Colon (tissue), 2 donors: ENCODE data around the gene FAM20A.

Experiments
- FAIRE-seq: peaks from 2 replicates; lab custom pipeline; 2012; peaks lifted over from hg19 to GRCh38; lab: Jason Lieb, UNC
- donor health status: control.
- donor health status: control.

Gene FAM20A

GRCh38 chr17:68600931-68601564 is at the start of gene FAM20A:
Gene FAM20A (minus strand): TSS chr17:68601367. CDS start chr17:68600666, 701 bp downstream.
- FAIRE-seq, result no peak

- no peak for FAIRE-seq
Observed at GRCh38 chr17:68649324-68649723, 48.2 kb upstream of the FAM20A start.

GRCh38 chr17:68646626-68647526 is 45.7 kb upstream of the FAM20A start:
- no peak for FAIRE-seq

GRCh38 chr17:68642118-68642412 is 40.9 kb upstream of the FAM20A start:
- FAIRE-seq, result no peak

- no peak for FAIRE-seq
Observed at GRCh38 chr17:68641276-68642117, 40.3 kb upstream of the FAM20A start.

GRCh38 chr17:68640242-68640989 is 39.2 kb upstream of the FAM20A start:
- FAIRE-seq, result no peak

GRCh38 chr17:68634345-68634876 is 33.2 kb upstream of the FAM20A start:
- FAIRE-seq, result no peak

- FAIRE-seq, result no peak
Observed at GRCh38 chr17:68628576-68628957, 27.4 kb upstream of the FAM20A start.

GRCh38 chr17:68627956-68628575 is 26.9 kb upstream of the FAM20A start:
- FAIRE-seq, result no peak

GRCh38 chr17:68624381-68624780 is 23.2 kb upstream of the FAM20A start:
- FAIRE-seq, result no peak

- FAIRE-seq, result no peak
Observed at GRCh38 chr17:68623811-68624210, 22.6 kb upstream of the FAM20A start.

GRCh38 chr17:68622423-68622822 is 21.3 kb upstream of the FAM20A start:
- FAIRE-seq, result no peak

- no peak for FAIRE-seq
Observed at GRCh38 chr17:68621065-68621464, 19.9 kb upstream of the FAM20A start.

GRCh38 chr17:68616334-68616733 is 15.2 kb upstream of the FAM20A start:
- FAIRE-seq, result no peak

GRCh38 chr17:68614718-68615117 is 13.6 kb upstream of the FAM20A start:
- no peak for FAIRE-seq

GRCh38 chr17:68613739-68614298 is 12.7 kb upstream of the FAM20A start:
- FAIRE-seq, result no peak

GRCh38 chr17:68612923-68613292 is 11.7 kb upstream of the FAM20A start:
- FAIRE-seq, result no peak

- no peak for FAIRE-seq
Observed at GRCh38 chr17:68612209-68612922, 11.2 kb upstream of the FAM20A start.

GRCh38 chr17:68611353-68612208 is 10.4 kb upstream of the FAM20A start:
- FAIRE-seq, result no peak
